ENCODE data around the gene TRAPPC2B.

Gene TRAPPC2B

DNA sequence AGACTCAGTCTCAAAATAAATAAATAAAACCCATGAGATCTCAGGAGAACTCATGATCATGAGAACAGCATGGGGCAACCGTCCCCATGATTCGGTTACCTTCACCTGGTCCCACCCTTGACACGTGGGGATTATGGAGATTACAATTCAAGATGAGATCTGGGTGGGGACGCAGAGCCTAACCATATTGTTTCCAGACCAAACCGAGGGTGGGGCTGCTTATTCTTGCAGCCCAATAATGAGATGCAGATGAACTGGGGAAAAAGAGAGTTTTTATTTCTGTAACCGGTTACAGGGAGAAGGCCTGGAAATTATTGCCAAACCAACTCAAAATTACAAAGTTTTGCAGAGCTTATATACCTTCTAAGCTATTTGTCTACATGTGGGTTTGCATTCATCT is 12.8 kb downstream of the TRAPPC2B start:
- DNase-seq: no peak

- no peak for DNase-seq
Measured at GRCh38 chr19:57377498-57378146, 14.3 kb downstream of the TRAPPC2B start.

GRCh38 chr19:57380923-57381322 is 17.6 kb downstream of the TRAPPC2B start:
- DNase-seq: no peak

DNA sequence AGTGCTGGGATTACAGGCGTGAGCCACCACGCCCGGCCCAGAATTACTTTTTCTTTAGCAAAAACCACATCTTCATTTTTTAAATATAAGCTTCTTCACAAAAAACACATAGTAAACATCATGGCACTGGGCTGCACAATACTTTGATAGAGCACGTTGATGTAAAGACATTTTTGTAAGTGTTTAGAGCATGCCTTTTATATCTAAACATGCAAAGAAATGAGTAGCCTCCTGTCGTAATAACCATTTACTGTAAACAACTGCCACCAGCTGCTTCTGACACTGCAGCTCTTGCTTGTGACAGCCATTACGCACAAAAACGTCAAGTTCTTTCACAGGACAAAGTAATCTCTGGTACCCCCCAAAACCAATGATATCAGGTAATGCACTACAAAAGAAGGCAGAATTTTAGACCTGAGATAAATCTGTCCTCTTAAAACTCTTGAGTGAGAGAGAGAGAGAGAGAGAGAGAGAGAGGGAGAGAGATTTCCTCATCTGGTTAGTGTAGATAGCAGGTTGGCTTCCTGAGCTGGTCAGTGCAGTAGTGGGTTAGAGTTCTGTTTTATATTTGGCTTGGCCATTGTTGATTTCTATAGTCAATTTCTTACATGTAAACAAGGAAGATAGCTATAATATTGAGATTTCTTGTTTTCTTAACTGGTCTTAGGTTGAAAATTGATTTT is 19.6 kb downstream of the TRAPPC2B start:
- DNase-seq: no peak

- no peak for DNase-seq
Measured at GRCh38 chr19:57389194-57389729, 25.9 kb downstream of the TRAPPC2B start.

DNA sequence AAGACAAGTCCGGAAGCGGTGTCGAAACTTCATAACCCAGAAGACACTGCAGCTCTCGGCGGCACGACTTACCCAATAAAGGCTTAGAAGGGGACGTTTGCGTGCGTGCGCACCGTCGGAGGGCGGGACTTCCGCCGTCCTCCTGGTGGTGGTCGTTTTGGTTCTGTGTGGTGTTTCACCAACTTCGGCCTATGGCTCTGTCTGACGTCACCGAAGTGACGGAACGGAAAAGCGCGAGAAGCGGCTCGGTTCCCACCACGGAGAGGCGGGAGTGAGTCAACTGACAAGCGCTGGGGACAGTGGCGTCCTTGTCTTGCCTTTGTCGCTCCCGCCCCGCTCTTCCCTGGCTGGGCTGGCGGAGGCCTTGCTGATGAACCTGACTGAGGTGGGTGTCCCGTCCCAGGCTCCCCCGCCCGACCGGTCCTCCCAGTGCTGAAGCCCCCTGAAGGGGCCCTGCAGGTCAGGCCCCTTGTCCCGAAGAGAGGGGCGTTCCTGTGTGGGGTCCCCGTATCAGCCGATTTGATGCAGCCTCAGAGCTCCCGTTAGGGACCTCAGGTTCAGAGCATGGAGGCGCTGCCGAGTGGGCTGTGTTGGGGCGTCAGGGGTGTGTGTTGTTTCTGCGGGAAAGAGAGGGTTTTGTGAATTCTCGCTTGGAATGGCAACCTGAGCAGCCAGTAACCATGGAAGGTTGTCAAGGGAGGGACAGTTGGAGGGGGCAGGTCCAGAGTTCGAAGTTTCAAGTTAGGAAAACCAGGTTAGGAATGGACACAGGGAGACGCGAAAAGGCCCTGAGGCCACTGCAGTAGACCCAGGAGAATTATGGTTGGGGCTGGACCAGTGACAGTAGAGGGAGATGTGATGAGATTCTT is 26.6 kb downstream of the TRAPPC2B start, which contains the start of gene ZNF548:
Gene ZNF548, plus strand, starts transcription at position 125 of the 869 bp plus-strand sequence. Its CDS starts 246 bp downstream, at position 371.
- DNase-seq: peak; percentile 98

DNA sequence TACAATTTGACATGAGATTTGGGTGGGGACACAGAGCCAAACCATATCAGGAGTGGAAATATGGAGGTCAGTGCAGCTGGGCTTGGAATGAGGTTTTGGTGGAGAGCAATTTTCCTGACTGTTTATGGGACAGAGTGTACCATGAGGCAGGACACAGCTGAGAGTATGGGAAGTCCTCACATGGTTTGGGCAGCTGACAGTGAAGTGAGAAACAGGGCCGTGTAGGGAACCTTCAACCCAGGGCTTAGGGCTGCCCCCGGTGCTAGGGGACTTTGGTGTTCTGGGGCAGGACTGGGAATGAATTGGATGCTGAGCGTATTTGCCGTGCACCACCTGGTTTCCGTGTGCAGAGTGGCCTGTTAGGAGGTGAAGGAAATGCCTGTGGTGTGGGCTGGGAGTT is 32.4 kb downstream of the TRAPPC2B start:
- DNase-seq: no peak

- DNase-seq: no peak
Measured at GRCh38 chr19:57398868-57399267, 35.5 kb downstream of the TRAPPC2B start.

DNA sequence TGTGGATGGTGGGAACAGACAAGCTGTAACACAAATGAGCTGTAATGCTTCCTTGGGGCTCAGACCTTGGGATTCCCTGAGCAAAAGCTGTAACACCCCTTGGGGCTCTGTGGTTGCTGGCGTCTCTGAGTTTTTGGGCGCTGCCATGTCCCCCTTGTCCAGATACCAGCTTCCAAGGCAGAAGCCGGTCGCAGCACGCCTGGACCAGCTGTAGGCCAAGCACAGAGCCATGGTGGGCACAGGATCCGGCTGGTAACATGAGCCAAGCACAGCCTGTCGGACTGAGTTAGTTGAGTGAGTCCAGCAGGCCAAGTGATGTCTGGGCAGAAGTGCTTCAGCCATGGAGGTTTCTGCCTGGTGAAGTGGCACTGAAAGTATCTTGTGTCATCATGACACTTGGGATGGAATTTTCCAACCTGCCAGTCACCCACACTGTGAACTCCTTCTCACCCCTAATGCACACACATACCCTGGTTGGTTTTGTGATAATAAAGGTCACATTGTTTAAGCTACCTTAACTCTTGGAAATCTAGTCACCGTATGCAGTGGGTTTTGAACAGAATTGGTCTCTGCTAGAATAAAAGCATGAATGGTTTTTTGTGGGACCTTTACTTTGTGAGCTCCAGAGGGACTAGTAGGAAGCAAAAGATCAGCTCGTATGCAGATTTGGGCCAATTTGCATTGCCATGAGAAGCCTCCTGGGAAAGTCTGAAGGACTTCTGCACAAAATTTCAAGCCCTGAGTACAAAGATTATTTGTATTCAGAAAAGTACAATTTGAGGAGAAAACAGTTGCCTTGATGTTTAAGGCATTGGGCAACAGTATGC is 40.6 kb downstream of the TRAPPC2B start:
- DNase-seq: no peak

DNA sequence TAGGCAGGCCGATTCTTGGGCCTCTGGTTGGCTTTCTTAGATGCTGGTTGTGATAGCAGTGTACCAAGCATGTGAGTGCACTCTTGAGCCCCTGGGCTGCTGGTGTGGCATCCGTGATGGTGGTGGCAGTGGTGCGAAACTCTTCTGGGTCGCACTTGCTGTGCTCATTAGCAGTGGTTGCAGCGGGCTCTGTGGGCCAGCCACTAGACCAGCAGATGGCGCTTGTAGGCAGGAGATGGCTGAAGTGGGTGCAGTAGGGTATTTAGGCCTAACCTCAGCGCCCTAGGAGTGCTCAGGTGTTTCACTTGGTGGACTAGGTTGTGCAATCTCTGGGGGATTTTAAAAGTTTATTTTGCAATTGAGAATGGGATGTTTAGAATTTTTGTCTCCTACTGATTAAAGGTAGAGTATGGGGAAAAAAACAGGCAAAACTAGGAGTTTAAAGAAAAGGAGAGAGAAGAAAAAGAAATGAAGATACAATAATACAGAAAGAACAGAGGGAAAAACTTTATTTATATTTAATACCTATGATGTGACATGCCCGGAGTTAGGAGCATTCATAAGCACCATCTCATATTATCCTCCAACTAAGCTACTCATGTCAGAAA is 43.3 kb downstream of the TRAPPC2B start:
- DNase-seq: peak; percentile 74

- DNase-seq: peak; percentile 86
Measured at GRCh38 chr19:57410877-57411671, 47.7 kb downstream of the TRAPPC2B start, which contains the start of gene ZNF17. TSS of gene ZNF17 (plus strand) at chr19:57411161. CDS start at chr19:57413616, 2,455 bp downstream.

Data from activated T-cell treated with anti-CD3 and anti-CD28 coated beads, Interleukin-2, amount 50 U/mL, for 1 hour (primary cell).